GM18511 (cell line): Measurements from ENCODE around the gene ATF5.
A peak's percentile ranks its signal among the peaks of the same experiment; 100 is the strongest.

Experiments
- ATAC-seq: cut with Tn5 transposase; IDR thresholded peaks from one replicate; pipeline ENCODE4 v1.9.1; 2021; ENCODE audit warnings: mild to moderate bottlenecking, moderate library complexity; ENCODE audit not compliant: unreplicated experiment

Gene ATF5

GRCh38 chr19:49929121-49929610 is at the start of gene ATF5, which contains the start of gene NUP62:
ATF5 (plus strand) TSS chr19:49929205; CDS start chr19:49930851, 1,646 bp downstream.
NUP62 (minus strand) TSS chr19:49929504; CDS start chr19:49909807, 19,697 bp downstream.
- ATAC-seq = peak; percentile 35

- ATAC-seq = no peak
These were observed 49.6 kb upstream of the ATF5 start for GRCh38 chr19:49879243-49879963.

- no peak for ATAC-seq
These were observed 48.7 kb upstream of the ATF5 start for GRCh38 chr19:49880162-49880869.

- ATAC-seq = no peak
These were observed 47.8 kb upstream of the ATF5 start for GRCh38 chr19:49881186-49881585.

- ATAC-seq = no peak
These were observed 47.2 kb upstream of the ATF5 start for GRCh38 chr19:49881672-49882394.

GRCh38 chr19:49882643-49883042 is 46.4 kb upstream of the ATF5 start:
- ATAC-seq = no peak

- no peak for ATAC-seq
These were observed 45.9 kb upstream of the ATF5 start for GRCh38 chr19:49883094-49883493.

- ATAC-seq = no peak
These were observed 44.9 kb upstream of the ATF5 start for GRCh38 chr19:49884109-49884508.

- ATAC-seq = no peak
These were observed 44.2 kb upstream of the ATF5 start for GRCh38 chr19:49884760-49885159.

- no peak for ATAC-seq
These were observed 41.9 kb upstream of the ATF5 start for GRCh38 chr19:49887037-49887664.

- no peak for ATAC-seq
These were observed 41.1 kb upstream of the ATF5 start for GRCh38 chr19:49887665-49888509.

GRCh38 chr19:49888510-49888824 is 40.5 kb upstream of the ATF5 start:
- ATAC-seq = no peak

GRCh38 chr19:49889038-49889686 is 39.8 kb upstream of the ATF5 start:
- no peak for ATAC-seq

- no peak for ATAC-seq
These were observed 39.2 kb upstream of the ATF5 start for GRCh38 chr19:49889687-49890348.

- no peak for ATAC-seq
These were observed 38.4 kb upstream of the ATF5 start for GRCh38 chr19:49890349-49891311.

GRCh38 chr19:49891393-49891792 is 37.6 kb upstream of the ATF5 start:
- no peak for ATAC-seq

GRCh38 chr19:49892716-49893115 is 36.3 kb upstream of the ATF5 start:
- no peak for ATAC-seq

- no peak for ATAC-seq
These were observed 34.9 kb upstream of the ATF5 start for GRCh38 chr19:49894011-49894664.
